OCI-LY1 (cell line): ENCODE results near the gene SRP72.

Experiments
- H2AFZ ChIP-seq: fragments of 200-600 bp; sonication (generic), shearing (Covaris generic); 2 replicates; pipeline ENCODE4 v1.6.0; 2014; ENCODE audit warnings: antibody characterized with exemption, mild to moderate bottlenecking, low read length
- H3F3A ChIP-seq: fragments of 200-600 bp; sonication (generic), shearing (Covaris generic); 2 replicates; pipeline ENCODE4 v1.6.0; 2014; ENCODE audit warnings: mild to moderate bottlenecking, antibody characterized with exemption, low read length, moderate library complexity; ENCODE audit not compliant: insufficient read depth
- H3K27ac ChIP-seq: fragments of 200-600 bp; sonication (generic); 2 replicates; pipeline ENCODE4 v1.5.1; 2014; ENCODE audit warnings: low read length, mixed run types, mild to moderate bottlenecking, low read depth; ENCODE audit not compliant: poor library complexity, severe bottlenecking
- H3K27me3 ChIP-seq: fragments of 200-600 bp; sonication (generic); 2 replicates; pipeline ENCODE4 v1.6.0; 2014; ENCODE audit warnings: antibody characterized with exemption, mild to moderate bottlenecking, low read length, moderate library complexity; ENCODE audit not compliant: insufficient read depth
- H3K36me3 ChIP-seq: fragments of 200-600 bp; sonication (generic); 2 replicates; pipeline ENCODE4 v1.6.1; 2014; ENCODE audit warnings: mild to moderate bottlenecking, antibody characterized with exemption, low read length, moderate library complexity, mixed read lengths; ENCODE audit not compliant: insufficient read depth
- H3K4me1 ChIP-seq: fragments of 200-600 bp; sonication (generic); 2 replicates; pipeline ENCODE4 v1.5.1; 2014; ENCODE audit warnings: mild to moderate bottlenecking, low read length, moderate library complexity; ENCODE audit not compliant: insufficient read depth, severe bottlenecking
- H3K4me2 ChIP-seq: fragments of 200-600 bp; sonication (generic), shearing (Covaris generic); 2 replicates; pipeline ENCODE4 v1.6.1; 2014; ENCODE audit warnings: low read length
- H3K4me3 ChIP-seq: fragments of 200-600 bp; sonication (generic); 2 replicates; pipeline ENCODE4 v1.5.1; 2014; ENCODE audit warnings: low read length, low read depth, mild to moderate bottlenecking, mixed read lengths; ENCODE audit not compliant: poor library complexity, severe bottlenecking
- H3K79me2 ChIP-seq: fragments of 200-600 bp; shearing (Covaris generic); 2 replicates; pipeline ENCODE4 v1.6.1; 2016; ENCODE audit warnings: mixed run types, low read length, mixed read lengths; ENCODE audit not compliant: insufficient read depth
- H3K9ac ChIP-seq: fragments of 200-600 bp; sonication (generic), shearing (Covaris generic); 2 replicates; pipeline ENCODE4 v1.6.1; 2014; ENCODE audit warnings: mild to moderate bottlenecking, low read length, mixed read lengths
- H3K9me2 ChIP-seq: fragments of 200-600 bp; sonication (generic), shearing (Covaris generic); 2 replicates; pipeline ENCODE4 v1.6.1; 2014; ENCODE audit warnings: low read depth, mild to moderate bottlenecking, low read length, mixed read lengths
- H3K9me3 ChIP-seq: fragments of 200-600 bp; shearing (Covaris generic); 2 replicates; pipeline ENCODE4 v1.6.1; 2014; ENCODE audit warnings: low read length, mixed read lengths
- H4K20me1 ChIP-seq: fragments of 200-600 bp; sonication (generic), shearing (Covaris generic); 2 replicates; pipeline ENCODE4 v1.6.0; 2016; ENCODE audit warnings: mild to moderate bottlenecking, low read length; ENCODE audit not compliant: insufficient read depth
- CTCF ChIP-seq: fragments of 200-600 bp; sonication (generic), shearing (Covaris generic); IDR thresholded peaks from 2 replicates; pipeline ENCODE4 v1.5.1; 2017; ENCODE audit warnings: mild to moderate bottlenecking, antibody characterized with exemption, low read length, moderate library complexity, mixed read lengths
- EZH2 ChIP-seq: fragments of 200-600 bp; sonication (generic), shearing (Covaris generic); IDR thresholded peaks from 2 replicates; pipeline ENCODE4 v1.8.0; 2017; ENCODE audit warnings: borderline replicate concordance, mixed run types, mild to moderate bottlenecking, antibody characterized with exemption, low read length, moderate library complexity, mixed read lengths

Gene SRP72

GRCh38 chr4:56466910-56467283 lies 520 bp upstream of the SRP72 start:
- Histone ChIP-seq H3K9me2 (no peaks in the 10 kb centered on the region), H3K27ac (peak overlapping the region; percentile 70), H4K20me1 (no peaks in the 10 kb centered on the region), H3K4me2 (peak overlapping the region; percentile 78), H3K9ac (peak overlapping the region; percentile 81), H3K9me3 (no peaks in the 10 kb centered on the region), H3K79me2 (peaks cover 32% of the 10 kb centered on the region), H3K4me3 (peak overlapping the region; percentile 80), H2AFZ (no peak overlapping the region), H3F3A (peaks cover 9% of the 10 kb centered on the region; the same call in 1 of the 2 replicates), H3K36me3 (peaks cover 39% of the 10 kb centered on the region), H3K4me1 (peaks cover 41% of the 10 kb centered on the region), H3K27me3 (no peaks in the 10 kb centered on the region)
- TF ChIP-seq CTCF (no peak), EZH2 (no peak)

- Histone ChIP-seq H3F3A (peaks cover 9% of the 10 kb centered on the region; the same call in 1 of the 2 replicates), H3K9me3 (no peaks in the 10 kb centered on the region), H3K9ac (peak overlapping the region; percentile 81), H3K36me3 (peaks cover 39% of the 10 kb centered on the region), H3K4me1 (peaks cover 41% of the 10 kb centered on the region), H3K27me3 (no peaks in the 10 kb centered on the region), H3K4me2 (peak overlapping the region; percentile 78), H3K79me2 (peaks cover 32% of the 10 kb centered on the region), H3K4me3 (peak overlapping the region; percentile 80), H3K27ac (peak overlapping the region; percentile 70), H3K9me2 (no peaks in the 10 kb centered on the region), H4K20me1 (no peaks in the 10 kb centered on the region), H2AFZ (0 out of 2 replicates have a peak overlapping the region, but pooled peaks have one; percentile 27)
- TF ChIP-seq EZH2 (no peak), CTCF (no peak)
Measured at GRCh38 chr4:56468097-56468422, 643 bp downstream of the SRP72 start.

GRCh38 chr4:56469489-56470210 lies 2.2 kb downstream of the SRP72 start:
- H3K4me2 ChIP-seq = peak overlapping the region; percentile 78
- peak overlapping the region; percentile 81; the same call in 1 of the 2 replicates for H3K9ac ChIP-seq
- TF ChIP-seq EZH2 (no peak), CTCF (no peak)
- no peaks in the 10 kb centered on the region for H3K27me3 ChIP-seq
- no peak overlapping the region for H3K27ac ChIP-seq
- H3K4me1 ChIP-seq = peaks cover 33% of the 10 kb centered on the region
- no peak overlapping the region for H2AFZ ChIP-seq
- H4K20me1 ChIP-seq = no peaks in the 10 kb centered on the region
- peaks cover 51% of the 10 kb centered on the region for H3K36me3 ChIP-seq
- H3K9me2 ChIP-seq = no peaks in the 10 kb centered on the region
- H3K4me3 ChIP-seq = peak overlapping the region; percentile 80
- peaks cover 32% of the 10 kb centered on the region for H3K79me2 ChIP-seq
- no peaks in the 10 kb centered on the region for H3K9me3 ChIP-seq
- H3F3A ChIP-seq = no peaks in the 10 kb centered on the region
